NOMO-1 treated with dmso at 0.1 percent for 144 hours (cell line): ENCODE measurements around the gene GINS1.
"Not testable (repeated sequence)": the region's sequence is repeated elsewhere in the genome, so short reads cannot be mapped to it uniquely, and the experiment has no call there.

ENCODE experiments used
- DNase-seq: peaks from one replicate; lab custom pipeline; 2025; ENCODE audit not compliant: unreplicated experiment; lab: John Stamatoyannopoulos, UW

GINS1 gene

DNA sequence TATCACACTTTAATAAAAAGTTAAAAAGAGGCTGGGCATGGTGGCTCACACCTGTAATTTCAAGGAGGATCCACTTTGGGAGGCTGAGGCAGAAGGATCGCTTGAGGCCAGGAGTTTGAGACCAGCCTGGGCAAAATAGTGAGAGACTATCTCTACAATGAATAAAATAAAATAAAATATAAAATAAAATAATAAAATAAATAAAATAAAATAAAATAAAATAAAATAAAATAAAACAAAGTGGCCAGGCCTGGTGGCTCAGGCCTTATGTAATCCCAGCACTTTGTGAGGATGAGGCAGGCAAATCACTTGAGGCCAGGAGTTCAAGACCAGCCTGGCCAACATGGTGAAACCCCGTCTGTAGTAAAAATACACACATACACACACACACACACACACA, 65.8 kb downstream of the GINS1 start:
- DNase-seq = not testable (repeated sequence)

GRCh38 chr20:25476106-25477013, 68.9 kb downstream of the GINS1 start:
- DNase-seq = no peak

DNA sequence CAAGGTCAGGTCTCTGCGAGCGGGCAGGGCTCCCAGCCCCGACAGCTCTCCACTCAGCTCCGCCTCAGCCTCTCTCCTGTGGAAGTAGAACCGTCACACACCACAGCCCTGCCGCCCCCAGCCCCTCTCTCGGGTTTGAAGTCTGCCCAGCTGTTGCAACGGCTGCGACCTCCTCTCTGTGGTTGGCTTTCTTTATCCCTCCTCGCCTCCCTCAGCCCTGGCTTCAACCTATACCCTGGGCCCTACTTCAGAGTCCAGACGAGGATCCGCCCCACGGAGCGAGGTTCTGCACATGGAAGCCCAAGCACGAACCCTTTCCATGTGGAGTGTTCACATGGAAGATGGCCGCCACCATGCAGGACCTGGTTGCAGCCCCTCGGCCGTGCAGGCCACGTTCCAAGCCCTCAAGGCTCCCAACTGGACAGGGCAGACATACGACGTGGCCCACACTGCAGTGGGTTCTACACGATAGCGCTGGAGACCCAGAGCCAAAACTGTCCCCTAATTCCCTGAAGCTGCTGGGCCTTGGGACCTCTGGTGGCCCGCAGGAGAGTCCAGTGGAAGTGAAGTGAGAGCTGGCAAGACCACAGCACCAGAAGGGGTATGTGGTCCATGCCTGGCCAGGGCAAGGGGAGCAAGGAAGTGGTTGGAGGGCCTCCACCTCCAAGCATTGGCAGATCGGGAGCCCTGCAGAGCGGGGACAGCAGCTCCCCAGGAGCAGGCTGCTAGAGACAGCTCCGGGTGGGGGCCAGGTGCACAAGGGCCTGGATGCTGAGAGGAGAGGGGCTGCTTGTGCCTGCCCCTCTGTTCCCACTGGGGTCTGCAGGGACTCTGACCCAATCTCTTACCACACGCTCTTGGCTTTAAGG, 69.8 kb downstream of the GINS1 start:
- DNase-seq = no peak

DNA sequence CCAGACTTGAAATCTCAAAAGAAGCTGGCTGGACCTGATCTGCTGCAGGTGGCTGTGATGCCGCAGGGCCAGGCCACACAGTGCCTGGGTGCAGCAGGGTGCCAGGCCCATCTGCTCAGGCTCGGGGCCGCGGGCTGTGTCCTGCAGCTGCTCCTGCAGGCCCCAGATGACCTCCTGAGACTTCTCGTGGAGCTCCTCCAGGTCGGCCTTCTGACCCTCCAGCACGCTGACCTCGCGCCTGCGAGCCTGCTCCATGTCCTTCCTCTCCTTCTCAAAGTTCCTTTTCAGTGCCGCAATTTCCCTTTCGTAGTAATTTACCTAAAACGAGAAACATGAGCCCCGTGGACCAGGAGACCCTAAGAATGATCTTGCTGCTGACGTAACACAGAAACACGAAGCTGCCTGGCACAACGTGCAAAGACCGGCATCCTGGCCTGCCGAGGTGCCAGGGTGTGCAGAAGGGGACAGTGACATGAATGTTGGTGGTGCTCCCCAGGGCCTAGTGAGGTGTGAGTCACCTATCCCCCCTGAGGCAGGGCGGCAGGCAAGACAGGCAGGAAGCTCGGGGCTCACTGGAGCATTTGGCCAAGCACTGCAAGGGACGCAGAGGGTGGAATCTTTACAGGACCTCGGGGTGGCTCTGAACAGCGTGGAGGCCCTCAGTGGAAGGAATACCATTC, 71.6 kb downstream of the GINS1 start:
- DNase-seq = no peak

- DNase-seq = no peak
Measured at GRCh38 chr20:25479638-25480037, 72.2 kb downstream of the GINS1 start.

- DNase-seq = no peak
Measured at GRCh38 chr20:25480156-25480555, 72.7 kb downstream of the GINS1 start.

GRCh38 chr20:25480797-25481196, 73.3 kb downstream of the GINS1 start:
- no peak for DNase-seq

DNA sequence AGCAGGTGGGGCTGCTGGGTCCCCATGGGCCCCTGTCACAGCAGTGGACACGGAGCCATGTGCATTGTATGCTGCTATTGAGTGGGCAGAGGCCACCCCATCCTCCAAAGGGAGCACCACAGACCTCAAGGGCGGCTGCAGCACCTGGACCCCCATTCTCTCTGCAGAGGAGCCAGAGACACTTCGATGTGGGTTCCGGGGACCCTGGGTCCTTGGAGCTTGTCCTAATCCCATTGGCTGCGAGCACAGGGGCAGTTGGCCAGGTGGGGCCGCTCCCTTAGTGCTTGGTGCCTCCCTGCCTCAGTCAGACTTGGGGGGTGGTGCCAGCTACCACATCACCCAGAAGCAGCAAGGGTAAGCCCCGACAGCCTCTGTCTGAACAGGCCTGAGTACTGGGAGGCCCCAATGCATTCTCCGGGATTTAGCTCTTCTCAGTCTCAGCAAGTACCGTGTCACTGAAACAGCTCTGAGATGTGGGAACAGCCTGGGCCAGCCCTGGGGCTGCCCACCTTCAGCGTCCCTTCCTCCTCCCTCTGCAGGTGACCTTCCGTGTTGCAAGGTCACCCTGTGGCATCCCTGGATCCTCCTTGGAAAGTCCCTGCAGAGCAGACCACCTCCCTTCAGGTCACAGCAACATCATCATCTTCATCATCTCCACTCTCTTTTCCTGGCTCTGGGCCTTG, 73.9 kb downstream of the GINS1 start:
- no peak for DNase-seq

GRCh38 chr20:25481918-25482253, 74.4 kb downstream of the GINS1 start:
- no peak for DNase-seq

DNA sequence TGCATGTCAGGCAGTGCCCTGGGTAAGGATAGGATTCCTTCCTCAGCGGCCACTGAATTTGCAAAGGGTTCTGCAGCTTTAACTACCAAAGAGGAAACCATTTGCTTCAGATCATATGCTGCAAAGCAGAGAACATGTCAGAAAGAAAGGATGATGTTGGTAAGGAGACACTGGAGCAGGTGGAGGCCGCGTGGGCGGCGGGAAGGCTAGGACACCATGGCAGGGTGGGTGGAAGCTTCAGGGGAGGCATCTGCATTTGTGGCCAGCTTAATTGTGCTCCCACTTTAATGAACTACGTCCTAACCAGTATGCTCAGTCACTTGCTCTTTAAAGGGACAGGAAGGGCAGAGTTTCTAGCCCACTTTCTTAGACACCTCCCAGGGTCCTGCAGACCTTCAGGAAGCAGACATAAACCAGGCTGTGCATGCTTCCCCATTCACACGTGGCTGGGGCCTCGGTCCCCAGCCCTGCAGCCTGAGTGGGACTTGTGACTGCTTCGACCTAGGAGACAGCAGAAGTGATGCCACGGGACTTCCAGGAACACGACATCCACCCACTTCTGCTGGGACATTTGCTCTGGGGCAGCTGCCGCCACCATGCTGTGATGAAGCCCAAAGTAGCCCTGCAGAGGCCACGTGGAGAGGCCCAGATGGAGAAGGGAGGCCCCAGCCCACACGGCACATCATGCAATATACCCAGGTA, 76.1 kb downstream of the GINS1 start:
- no peak for DNase-seq

- no peak for DNase-seq
Measured at GRCh38 chr20:25484224-25484846, 76.9 kb downstream of the GINS1 start.

- no peak for DNase-seq
Measured at GRCh38 chr20:25484911-25485511, 77.5 kb downstream of the GINS1 start.

- no peak for DNase-seq
Measured at GRCh38 chr20:25485872-25486271, 78.4 kb downstream of the GINS1 start.

DNA sequence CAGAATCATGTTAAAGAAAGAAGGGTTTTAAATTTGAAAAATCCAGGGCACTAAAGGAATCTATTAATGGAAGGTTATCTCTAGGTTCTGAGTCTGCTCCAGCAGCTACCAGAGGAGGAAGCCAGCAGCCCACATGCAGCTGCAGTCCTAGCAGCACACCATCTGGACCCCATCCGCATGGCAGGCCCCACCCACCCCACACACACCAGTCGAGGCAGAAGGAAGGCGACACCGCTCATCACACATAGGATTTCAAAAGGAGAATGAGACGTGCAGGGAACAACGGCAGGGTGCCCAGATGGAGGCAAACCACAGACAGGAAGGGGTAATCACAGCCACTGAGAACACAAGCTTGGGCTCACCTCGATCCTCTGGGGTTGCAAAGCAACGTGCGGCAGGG, 78.9 kb downstream of the GINS1 start:
- no peak for DNase-seq

DNA sequence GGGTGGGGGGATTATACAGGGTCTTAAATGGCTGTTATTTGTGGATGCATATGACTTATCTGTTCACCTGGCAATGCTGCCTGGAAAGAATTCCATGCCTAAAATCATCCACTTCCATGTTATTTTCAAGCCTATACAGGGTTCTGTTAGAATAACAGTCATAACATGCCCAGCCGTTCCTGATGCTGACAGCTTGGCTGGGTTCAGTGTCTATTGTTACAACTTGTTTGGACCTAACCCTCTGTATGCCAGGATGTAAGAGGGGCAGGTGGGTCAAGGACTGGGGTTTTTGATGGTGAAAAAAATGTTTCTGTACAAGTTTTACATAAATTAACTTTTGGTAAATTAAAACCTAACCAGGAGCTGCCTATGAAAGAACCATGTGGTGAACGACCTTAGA, 79.8 kb downstream of the GINS1 start:
- no peak for DNase-seq

DNA sequence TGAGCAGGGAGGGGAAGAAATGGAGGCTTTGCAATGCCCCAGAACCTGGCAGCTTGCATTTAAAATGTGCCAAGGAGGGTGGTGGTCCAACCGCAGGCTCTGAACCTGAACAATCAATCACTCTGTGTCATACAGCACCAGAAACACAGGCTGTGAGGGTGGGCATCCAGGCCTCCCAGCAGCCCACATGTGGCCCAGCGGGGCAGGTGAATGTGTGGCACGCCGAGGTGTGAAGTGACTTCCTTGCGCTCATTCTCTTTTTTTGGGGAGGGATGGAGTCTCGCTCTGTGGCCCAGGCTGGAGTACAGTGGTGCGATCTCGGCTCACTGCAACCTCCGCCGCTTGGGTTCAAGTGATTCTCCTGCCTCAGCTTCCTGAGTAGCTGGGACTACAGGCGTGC, 80.5 kb downstream of the GINS1 start:
- no peak for DNase-seq

- DNase-seq = no peak
Measured at GRCh38 chr20:25489221-25489871, 81.9 kb downstream of the GINS1 start.

GRCh38 chr20:25490656-25491445, 83.4 kb downstream of the GINS1 start:
- DNase-seq = no peak
